Natural killer cell (primary cell): ENCODE results near the gene PRSS33. TPM values are rescaled to one million over a fixed set of nuclear protein-coding genes. Genes with fewer than 3 reads are reported as not detected.
A peak's percentile ranks its signal among the peaks of the same experiment; 100 is the strongest.

Experiments used
- ATAC-seq, 3 donors: fragments of 150-1000 bp in 2 of 3; fragments of 200-7000 bp in 1 of 3; cut with Tn5 transposase; 1 replicate in 1 of 3; 2 replicates in 2 of 3; pipeline ENCODE4 v1.10.0; 2021; ENCODE audit warnings: mild to moderate bottlenecking in 2 of 3, moderate library complexity in 2 of 3
- DNase-seq, 2 donors: peaks; one replicate each; pipeline versions ENCODE4 v3.0.0 to v3.0.0-alpha.2; 2013 to 2021; ENCODE audit warnings: mixed read lengths in 1 of 2
- H3K27ac ChIP-seq: one replicate; pipeline ENCODE4 v1.5.1; 2013; ENCODE audit warnings: mild to moderate bottlenecking, low read length
- H3K27me3 ChIP-seq: one replicate; pipeline ENCODE4 v1.6.1; 2013; ENCODE audit warnings: low read length; ENCODE audit not compliant: control insufficient read depth, insufficient read depth
- H3K36me3 ChIP-seq: one replicate; pipeline ENCODE4 v1.6.1; 2013; ENCODE audit warnings: low read length; ENCODE audit not compliant: control insufficient read depth, insufficient read depth
- H3K4me1 ChIP-seq: one replicate; pipeline ENCODE4 v1.6.1; 2013; ENCODE audit warnings: low read length; ENCODE audit not compliant: control insufficient read depth, insufficient read depth
- H3K4me3 ChIP-seq: one replicate; pipeline ENCODE4 v1.5.1; 2013; ENCODE audit warnings: low read length
- H3K9me3 ChIP-seq: one replicate; pipeline ENCODE4 v1.6.1; 2013; ENCODE audit warnings: low read length; ENCODE audit not compliant: control insufficient read depth, insufficient read depth
- H3K27ac Mint-ChIP-seq, 2 donors: one replicate each; pipeline ENCODE4 v1.8.0; 2022; ENCODE audit warnings: mild to moderate bottlenecking in 2 of 2, mixed read lengths in 2 of 2, moderate library complexity in 1 of 2
- H3K27me3 Mint-ChIP-seq, 2 donors: one replicate each; pipeline ENCODE4 v1.8.0; 2022; ENCODE audit warnings: low read depth in 2 of 2, mixed read lengths in 2 of 2
- H3K36me3 Mint-ChIP-seq: one replicate; pipeline ENCODE4 v1.8.0; 2022; ENCODE audit warnings: mixed read lengths
- H3K4me1 Mint-ChIP-seq, 2 donors: one replicate each; pipeline ENCODE4 v1.8.0; 2022; ENCODE audit warnings: mixed read lengths in 2 of 2
- H3K4me3 Mint-ChIP-seq: one replicate; pipeline ENCODE4 v1.8.0; 2022; ENCODE audit warnings: mild to moderate bottlenecking, moderate library complexity, mixed read lengths
- H3K9me3 Mint-ChIP-seq, 2 donors: one replicate each; pipeline ENCODE4 v1.8.0; 2022; ENCODE audit warnings: mixed read lengths in 2 of 2
- CTCF ChIP-seq: fragments of 200-600 bp; IDR thresholded peaks from one replicate; pipeline ENCODE4 v1.8.0; 2022; ENCODE audit warnings: antibody characterized with exemption
- WGBS: methylation state at CpG from one replicate; pipeline ENCODE4 v1.1.7; 2013; ENCODE audit warnings: missing lambda C conversion rate; ENCODE audit not compliant: insufficient coverage; 5-methylcytosine and 5-hydroxymethylcytosine counted together
- intact Hi-C: fragments of 100-400 bp; cut with micrococcal nuclease; formaldehyde crosslinking; loops from one replicate; pipeline ENCODE4 v1.14.2; 2022
- total RNA-seq, 4 donors: library from RNA; stranded (reverse); fragments of 120-200 nt in 1 of 4; gene quantifications; one replicate each; pipeline versions ENCODE4 v1.2.3 to v1.2.4, GENCODE V29; 2013 to 2022

The PRSS33 gene
- total RNA-seq, 3 donors from 2014 or later (not counting 1 experiment from before 2014, with no cell fraction given): 0.20 to 0.63 (median 0.54) TPM

- H3K36me3 Mint-ChIP-seq: peaks cover 8% of the 10 kb centered on the region
- H3K27ac Mint-ChIP-seq: peak overlapping the region; percentile 93 to 95
- peak overlapping the region; percentile 89 for H3K4me3 Mint-ChIP-seq
- no peaks in the 10 kb centered on the region for H3K9me3 Mint-ChIP-seq
- H3K27me3 ChIP-seq: no peaks in the 10 kb centered on the region
- H3K27ac ChIP-seq: peak overlapping the region; percentile 79
- intact Hi-C loops: loop anchor here (2.0 kb wide), 1 partner anchor 23 kb away; the partner anchor contains the start of gene SRRM2
- TF ChIP-seq CTCF: no peak
- H3K4me1 ChIP-seq: peaks cover 46% of the 10 kb centered on the region
- no peaks in the 10 kb centered on the region for H3K9me3 ChIP-seq
- 72% methylated on average over 11 of the region's 11 CpGs for WGBS
- H3K4me3 ChIP-seq: peak overlapping the region; percentile 73
- DNase-seq (peak in 1 of 2 donors; percentile 16), ATAC-seq (no peak)
- peaks cover 29 to 41% of the 10 kb centered on the region in 2 donors for H3K4me1 Mint-ChIP-seq
- peaks cover 30% of the 10 kb centered on the region for H3K36me3 ChIP-seq
- no peaks in the 10 kb centered on the region for H3K27me3 Mint-ChIP-seq
Observed at GRCh38 chr16:2775765-2776499, 11.4 kb downstream of the PRSS33 start.

GRCh38 chr16:2775131-2775716 is 12.1 kb downstream of the PRSS33 start:
- intact Hi-C loops: no loop called here
- Histone ChIP-seq H3K36me3 (peaks cover 36% of the 10 kb centered on the region), H3K4me1 (peaks cover 46% of the 10 kb centered on the region), H3K9me3 (no peaks in the 10 kb centered on the region), H3K27me3 (no peaks in the 10 kb centered on the region), H3K27ac (no peak overlapping the region), H3K4me3 (no peak overlapping the region)
- H3K27me3 Mint-ChIP-seq: no peaks in the 10 kb centered on the region
- peak overlapping the region; percentile 89 for H3K4me3 Mint-ChIP-seq
- H3K9me3 Mint-ChIP-seq: no peaks in the 10 kb centered on the region
- no peak for TF ChIP-seq CTCF
- DNase-seq: no peak
- H3K4me1 Mint-ChIP-seq: peaks cover 29 to 37% of the 10 kb centered on the region in 2 donors
- H3K27ac Mint-ChIP-seq: peak overlapping the region in 1 of 2 donors; percentile 93
- H3K36me3 Mint-ChIP-seq: peaks cover 8% of the 10 kb centered on the region
- WGBS: 86% methylated on average over 7 of the region's 7 CpGs
- ATAC-seq: no peak

GRCh38 chr16:2774161-2774891 is 13.0 kb downstream of the PRSS33 start:
- TF ChIP-seq CTCF: no peak
- Histone ChIP-seq H3K27me3 (no peaks in the 10 kb centered on the region), H3K36me3 (peaks cover 45% of the 10 kb centered on the region), H3K27ac (no peak overlapping the region), H3K4me3 (no peak overlapping the region), H3K9me3 (no peaks in the 10 kb centered on the region), H3K4me1 (peaks cover 46% of the 10 kb centered on the region)
- Mint-ChIP-seq H3K9me3 (no peaks in the 10 kb centered on the region), H3K4me1 (peaks cover 29 to 40% of the 10 kb centered on the region in 2 donors), H3K27me3 (no peaks in the 10 kb centered on the region), H3K4me3 (no peak overlapping the region), H3K36me3 (peaks cover 8% of the 10 kb centered on the region), H3K27ac (peak overlapping the region in 1 of 2 donors; percentile 77)
- intact Hi-C loops: no loop called here
- no peak for DNase-seq
- WGBS: 74% methylated on average over 6 of the region's 7 CpGs
- no peak for ATAC-seq
